Activated naive CD4-positive, alpha-beta T cell treated with Interleukin-2 at 50 U/mL for 16 hours (primary cell): ENCODE results near the gene CDHR1.
"Not testable (repeated sequence)": the region's sequence is repeated elsewhere in the genome, so short reads cannot be mapped to it uniquely, and the experiment has no call there.

ENCODE experiments used
- DNase-seq: peaks from one replicate; pipeline ENCODE4 v3.0.0-alpha.2; 2020

CDHR1 gene

DNA sequence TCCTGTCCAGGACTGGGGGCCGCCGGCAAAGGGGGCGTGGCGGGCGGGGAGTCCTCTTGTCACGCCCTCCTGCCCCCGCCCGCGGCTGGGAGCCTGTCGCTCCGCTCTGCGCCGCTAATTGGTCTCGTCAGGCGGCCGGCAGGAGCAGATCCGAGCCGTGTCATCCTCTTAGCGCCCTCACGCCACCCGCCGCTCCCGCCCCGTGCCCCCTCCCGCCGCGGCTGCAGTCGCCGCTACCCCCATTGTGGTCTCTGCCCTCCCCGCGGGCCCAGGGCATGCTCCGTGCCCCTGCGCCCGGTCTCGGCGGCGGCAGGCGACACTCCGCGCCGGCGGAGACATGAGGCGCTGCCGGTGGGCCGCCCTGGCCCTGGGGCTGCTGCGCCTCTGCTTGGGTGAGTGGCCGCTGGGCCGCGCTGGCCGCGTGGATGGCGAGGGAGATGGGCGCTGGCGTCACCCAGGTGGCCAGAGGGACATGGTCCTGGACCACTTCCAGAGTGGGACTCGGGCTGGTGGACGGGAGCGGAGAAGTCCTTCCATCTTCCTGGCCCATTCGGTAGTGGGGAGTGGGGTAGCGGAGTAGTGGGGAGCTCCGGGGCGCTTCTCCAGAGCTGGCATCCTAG is at the start of gene CDHR1:
Gene CDHR1 (plus strand): TSS at position 114 of the 620 bp plus-strand sequence. CDS start 224 bp downstream, at position 338.
- DNase-seq = peak; percentile 29

GRCh38 chr10:84147347-84147746 is 47.0 kb upstream of the CDHR1 start:
- DNase-seq = no peak

- DNase-seq = not testable (repeated sequence)
These were observed 46.2 kb upstream of the CDHR1 start for GRCh38 chr10:84148006-84148597.

GRCh38 chr10:84149854-84150253 is 44.5 kb upstream of the CDHR1 start:
- DNase-seq = no peak

GRCh38 chr10:84152769-84153168 is 41.6 kb upstream of the CDHR1 start:
- DNase-seq = no peak

DNA sequence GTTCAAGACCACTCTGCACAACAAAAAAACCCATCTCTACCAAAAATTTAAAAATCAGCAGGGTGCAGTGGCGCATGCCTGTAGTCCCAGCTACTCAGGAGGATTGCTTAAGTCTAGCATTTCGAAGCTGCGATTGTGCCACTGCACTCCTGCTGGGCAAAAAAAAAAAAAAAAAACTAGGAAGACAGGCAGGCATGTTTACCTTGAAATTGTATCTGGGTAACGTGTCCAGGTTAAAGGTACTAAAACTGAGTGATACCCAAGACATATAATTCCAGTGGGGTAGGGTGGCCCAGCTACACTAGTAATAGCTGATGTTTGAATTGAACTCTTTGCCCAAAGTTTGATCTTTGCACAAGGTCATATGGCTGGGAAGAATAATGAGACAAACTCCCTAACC is 38.8 kb upstream of the CDHR1 start:
- DNase-seq = no peak

DNA sequence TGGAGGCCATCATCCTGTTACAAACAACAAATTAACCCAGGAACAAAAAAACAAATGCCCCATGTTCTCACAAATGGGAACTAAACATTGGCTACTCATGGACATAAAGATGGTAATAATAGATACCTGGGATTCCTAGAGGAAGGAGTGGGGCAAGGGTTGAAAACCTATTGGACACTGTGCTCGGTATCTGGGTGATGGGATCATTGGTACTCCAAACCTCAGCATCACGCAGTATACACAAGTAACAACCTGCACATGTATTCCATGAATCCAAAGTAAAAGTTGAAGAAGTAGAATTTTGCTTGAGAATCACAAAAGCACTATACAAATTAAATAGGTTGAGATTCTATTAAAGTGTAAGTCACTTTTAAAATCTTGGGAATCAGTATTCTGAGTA is 38.3 kb upstream of the CDHR1 start:
- DNase-seq = no peak

GRCh38 chr10:84156768-84157167 is 37.6 kb upstream of the CDHR1 start:
- peak; percentile 21 for DNase-seq

- no peak for DNase-seq
These were observed 36.3 kb upstream of the CDHR1 start for GRCh38 chr10:84158061-84158460.

DNA sequence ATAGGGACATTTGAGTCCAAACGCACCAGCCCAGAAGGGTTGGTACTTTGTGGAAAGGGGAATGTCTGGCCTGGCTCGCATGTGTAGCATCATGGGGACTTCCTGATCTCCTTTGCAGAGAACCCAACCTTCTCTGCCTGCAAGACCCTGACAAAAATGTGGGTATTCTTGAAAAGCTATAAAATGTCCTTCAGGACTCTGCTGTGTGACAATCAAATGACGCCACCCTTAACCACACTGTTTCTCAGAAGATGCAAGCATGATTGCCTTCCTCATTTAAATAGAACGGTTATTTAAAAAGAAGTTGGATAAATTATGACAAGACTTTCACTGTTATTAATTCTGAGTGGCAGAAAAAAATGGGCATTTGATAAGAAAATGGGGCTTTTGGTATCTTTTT is 35.8 kb upstream of the CDHR1 start:
- no peak for DNase-seq

- DNase-seq = no peak
These were observed 35.2 kb upstream of the CDHR1 start for GRCh38 chr10:84159076-84159685.

DNA sequence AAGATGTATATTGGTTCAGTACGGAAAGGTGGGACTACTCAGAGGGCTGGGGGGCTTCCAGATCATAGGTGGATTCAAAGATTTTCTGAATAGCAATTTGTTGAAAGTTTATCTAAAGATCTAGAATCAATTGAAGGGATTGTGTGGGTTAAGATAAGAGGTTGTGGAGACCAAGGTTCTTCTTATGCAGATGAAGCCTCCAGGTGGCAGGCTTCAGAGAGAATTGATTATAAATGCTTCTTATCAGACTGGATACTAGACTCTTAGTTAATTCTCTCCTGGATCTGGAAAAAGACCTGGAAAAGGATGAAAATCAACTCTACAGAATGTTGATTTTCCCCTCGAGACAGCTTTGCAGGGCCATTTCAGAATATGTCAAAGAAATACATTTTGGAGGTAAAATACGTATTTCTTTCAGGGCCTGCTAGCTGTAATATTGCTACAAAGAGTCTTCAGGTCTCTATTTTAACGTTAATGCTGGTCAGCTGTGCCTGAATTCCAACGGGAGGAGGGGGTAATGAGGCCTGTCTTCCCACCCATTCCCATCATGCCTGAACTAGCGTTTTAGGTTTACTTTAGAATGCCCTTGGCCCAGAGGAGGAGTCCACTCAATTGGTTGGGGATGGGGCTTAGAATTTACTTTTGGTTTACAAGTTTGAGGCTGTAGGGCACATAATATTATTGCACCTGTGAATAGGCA is 33.5 kb upstream of the CDHR1 start:
- no peak for DNase-seq

DNA sequence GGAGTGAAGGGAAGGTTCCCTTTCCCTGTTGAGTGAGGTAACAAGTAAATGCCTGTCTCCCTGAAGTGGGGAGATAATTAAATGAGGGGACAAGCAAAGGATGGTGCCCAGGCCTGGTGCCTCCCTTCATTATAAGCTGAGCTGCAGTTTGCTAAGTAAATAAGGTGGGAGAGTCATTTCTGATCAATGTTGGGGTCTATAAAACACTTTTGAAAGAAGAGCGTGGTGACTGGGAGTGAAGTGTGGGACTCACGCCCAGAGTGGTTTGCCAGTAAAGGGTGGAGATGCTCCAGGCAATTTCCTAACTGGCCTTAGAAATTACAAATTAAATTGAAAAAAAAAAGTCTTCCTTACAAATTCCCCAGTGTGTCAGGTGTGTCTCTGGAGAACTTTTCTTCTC is 30.3 kb upstream of the CDHR1 start:
- no peak for DNase-seq

DNA sequence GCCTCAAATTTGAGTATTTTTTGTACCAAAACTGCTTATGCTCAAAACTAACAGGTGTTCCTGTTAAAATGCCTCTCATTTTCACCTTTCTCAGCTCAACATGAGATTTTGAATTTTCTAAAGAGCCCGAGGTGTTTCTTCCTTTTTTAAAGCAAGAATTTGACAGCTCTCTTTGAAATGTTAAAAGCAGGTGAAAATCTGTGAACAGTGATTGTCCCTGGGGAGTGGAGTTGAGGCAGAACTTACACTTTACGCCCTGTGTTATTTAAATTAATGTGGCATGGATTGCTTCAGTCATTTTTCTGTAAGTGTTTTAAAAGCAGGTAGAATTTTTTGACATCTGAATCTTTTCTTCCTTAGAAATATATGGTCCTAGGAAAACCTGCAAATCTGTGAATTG is 29.9 kb upstream of the CDHR1 start:
- no peak for DNase-seq

GRCh38 chr10:84166620-84167288 is 27.6 kb upstream of the CDHR1 start:
- DNase-seq = no peak

GRCh38 chr10:84167289-84167653 is 27.1 kb upstream of the CDHR1 start:
- DNase-seq = not testable (repeated sequence)

- not testable (repeated sequence) for DNase-seq
These were observed 26.0 kb upstream of the CDHR1 start for GRCh38 chr10:84168382-84168781.

GRCh38 chr10:84171237-84171636 is 23.1 kb upstream of the CDHR1 start:
- DNase-seq = not testable (repeated sequence)

- DNase-seq = not testable (repeated sequence)
These were observed 22.5 kb upstream of the CDHR1 start for GRCh38 chr10:84171700-84172466.

GRCh38 chr10:84172467-84173356 is 21.6 kb upstream of the CDHR1 start:
- no peak for DNase-seq

- DNase-seq = no peak
These were observed 20.8 kb upstream of the CDHR1 start, which contains the start of gene GPR15LG for GRCh38 chr10:84173501-84173929. Gene GPR15LG (plus strand): TSS chr10:84173801. CDS start chr10:84173852, 51 bp downstream.
